Hepatocyte (in vitro differentiated cells): Measurements from ENCODE around the gene STS.

ENCODE experiments used
- EZH2 ChIP-seq: fragments of 200-600 bp; sonication (generic); IDR thresholded peaks from 2 replicates; pipeline ENCODE4 v1.6.1; 2016; ENCODE audit warnings: antibody characterized with exemption, mild to moderate bottlenecking, borderline replicate concordance
- EZH2phosphoT487 ChIP-seq: fragments of 200-600 bp; sonication (generic); IDR thresholded peaks from one replicate; pipeline ENCODE4 v1.6.1; 2018; ENCODE audit warnings: antibody characterized with exemption, mild to moderate bottlenecking, low read depth, moderate library complexity; ENCODE audit not compliant: unreplicated experiment, severe bottlenecking
- TF ChIP-seq, protein P1 (sequence below): fragments of 200-600 bp; sonication (generic); IDR thresholded peaks from 2 replicates; pipeline ENCODE4 v1.5.1; 2016; ENCODE audit warnings: antibody characterized with exemption, mild to moderate bottlenecking; ENCODE audit not compliant: poor library complexity

DNA sequence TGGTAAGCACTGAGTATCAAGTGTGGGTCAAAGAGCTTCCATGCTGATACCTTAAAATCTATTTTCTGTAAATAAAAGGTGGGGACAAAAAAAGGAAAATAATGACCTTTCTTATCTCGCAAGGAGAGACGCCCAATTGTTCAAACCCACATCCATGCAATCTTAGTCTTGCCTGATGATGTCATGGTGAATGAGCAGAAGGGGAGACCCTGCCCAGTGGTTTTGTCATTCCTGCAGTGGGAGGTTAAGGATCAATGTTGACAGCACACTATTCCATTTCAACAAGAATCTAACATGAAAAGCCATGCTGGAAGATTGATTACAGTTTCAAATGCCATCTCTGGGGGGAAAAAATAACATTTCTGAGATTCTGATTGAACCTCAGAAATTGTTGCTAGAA, 41.2 kb downstream of the STS start:
- TF ChIP-seq EZH2 (no peak), EZH2phosphoT487 (no peak)
- TF ChIP-seq, protein P1, sequence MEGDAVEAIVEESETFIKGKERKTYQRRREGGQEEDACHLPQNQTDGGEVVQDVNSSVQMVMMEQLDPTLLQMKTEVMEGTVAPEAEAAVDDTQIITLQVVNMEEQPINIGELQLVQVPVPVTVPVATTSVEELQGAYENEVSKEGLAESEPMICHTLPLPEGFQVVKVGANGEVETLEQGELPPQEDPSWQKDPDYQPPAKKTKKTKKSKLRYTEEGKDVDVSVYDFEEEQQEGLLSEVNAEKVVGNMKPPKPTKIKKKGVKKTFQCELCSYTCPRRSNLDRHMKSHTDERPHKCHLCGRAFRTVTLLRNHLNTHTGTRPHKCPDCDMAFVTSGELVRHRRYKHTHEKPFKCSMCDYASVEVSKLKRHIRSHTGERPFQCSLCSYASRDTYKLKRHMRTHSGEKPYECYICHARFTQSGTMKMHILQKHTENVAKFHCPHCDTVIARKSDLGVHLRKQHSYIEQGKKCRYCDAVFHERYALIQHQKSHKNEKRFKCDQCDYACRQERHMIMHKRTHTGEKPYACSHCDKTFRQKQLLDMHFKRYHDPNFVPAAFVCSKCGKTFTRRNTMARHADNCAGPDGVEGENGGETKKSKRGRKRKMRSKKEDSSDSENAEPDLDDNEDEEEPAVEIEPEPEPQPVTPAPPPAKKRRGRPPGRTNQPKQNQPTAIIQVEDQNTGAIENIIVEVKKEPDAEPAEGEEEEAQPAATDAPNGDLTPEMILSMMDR, result no peak
